ENCODE results near the gene IL18. TPM values are rescaled to one million over a fixed set of nuclear protein-coding genes. Genes with fewer than 3 reads are reported as not detected.

The IL18 gene
- total RNA-seq, 1 donor from 2014 or later, result not detected

DNA sequence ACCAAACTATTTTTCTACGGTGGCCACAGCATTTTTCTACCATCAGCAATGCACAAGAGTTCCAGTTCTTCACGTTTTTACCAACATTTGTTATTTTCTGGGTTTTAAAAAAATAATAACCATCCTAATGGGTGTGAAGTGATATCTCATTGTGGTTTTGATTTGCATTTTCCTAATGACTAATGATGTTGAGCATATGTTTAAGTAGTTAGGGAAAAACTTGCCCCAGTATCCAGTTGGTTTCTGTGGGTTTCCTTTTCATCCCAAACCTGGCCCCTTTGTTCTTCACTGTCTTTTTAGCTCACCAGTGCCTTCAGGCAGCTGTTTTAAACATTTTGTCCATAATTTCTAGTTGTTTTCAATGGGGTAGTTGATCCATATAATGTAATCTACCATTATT is 47.6 kb upstream of the IL18 start:
- H3K27me3 Mint-ChIP-seq (ENCODE audit: insufficient read depth, low read depth), result no peaks in the 10 kb centered on the region
- no peak overlapping the region for H3K4me3 Mint-ChIP-seq
- H3K36me3 Mint-ChIP-seq, result no peaks in the 10 kb centered on the region
- Histone ChIP-seq H3K79me2 (ENCODE audit: low read depth) (no peaks in the 10 kb centered on the region), H3K4me3 (no peak overlapping the region), H3K27ac (no peak overlapping the region), H3K4me2 (no peak overlapping the region), H3K4me1 (no peaks in the 10 kb centered on the region), H2AFZ (replicated peaks) (no peak overlapping the region), H3F3A (ENCODE audit: low read depth) (no peaks in the 10 kb centered on the region), H3K9me3 (ENCODE audit: low read depth) (no peaks in the 10 kb centered on the region), H3K9ac (no peak overlapping the region), H3K27me3 (peaks cover 31% of the 10 kb centered on the region), H3K36me3 (no peaks in the 10 kb centered on the region), H4K20me1 (ENCODE audit: low read depth) (no peaks in the 10 kb centered on the region)
- H3K4me1 Mint-ChIP-seq, result no peaks in the 10 kb centered on the region
- no peak for DNase-seq (ENCODE audit: low spot score)
- no peak for TF ChIP-seq EZH2phosphoT487 (IDR thresholded peaks at IDR 0.05)
- no peak for TF ChIP-seq EZH2 (IDR thresholded peaks at IDR 0.05)
- TF ChIP-seq, protein P1, sequence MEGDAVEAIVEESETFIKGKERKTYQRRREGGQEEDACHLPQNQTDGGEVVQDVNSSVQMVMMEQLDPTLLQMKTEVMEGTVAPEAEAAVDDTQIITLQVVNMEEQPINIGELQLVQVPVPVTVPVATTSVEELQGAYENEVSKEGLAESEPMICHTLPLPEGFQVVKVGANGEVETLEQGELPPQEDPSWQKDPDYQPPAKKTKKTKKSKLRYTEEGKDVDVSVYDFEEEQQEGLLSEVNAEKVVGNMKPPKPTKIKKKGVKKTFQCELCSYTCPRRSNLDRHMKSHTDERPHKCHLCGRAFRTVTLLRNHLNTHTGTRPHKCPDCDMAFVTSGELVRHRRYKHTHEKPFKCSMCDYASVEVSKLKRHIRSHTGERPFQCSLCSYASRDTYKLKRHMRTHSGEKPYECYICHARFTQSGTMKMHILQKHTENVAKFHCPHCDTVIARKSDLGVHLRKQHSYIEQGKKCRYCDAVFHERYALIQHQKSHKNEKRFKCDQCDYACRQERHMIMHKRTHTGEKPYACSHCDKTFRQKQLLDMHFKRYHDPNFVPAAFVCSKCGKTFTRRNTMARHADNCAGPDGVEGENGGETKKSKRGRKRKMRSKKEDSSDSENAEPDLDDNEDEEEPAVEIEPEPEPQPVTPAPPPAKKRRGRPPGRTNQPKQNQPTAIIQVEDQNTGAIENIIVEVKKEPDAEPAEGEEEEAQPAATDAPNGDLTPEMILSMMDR (IDR thresholded peaks at IDR 0.05), result no peak
- no peak overlapping the region for H3K27ac Mint-ChIP-seq
- peaks cover 3% of the 10 kb centered on the region for H3K9me3 Mint-ChIP-seq

GRCh38 chr11:112210890-112211289 is 47.0 kb upstream of the IL18 start:
- no peak overlapping the region for H3K27ac ChIP-seq
- no peak for DNase-seq (ENCODE audit: low spot score)
- Mint-ChIP-seq H3K4me3 (no peak overlapping the region), H3K36me3 (no peaks in the 10 kb centered on the region), H3K27me3 (ENCODE audit: insufficient read depth, low read depth) (no peaks in the 10 kb centered on the region), H3K27ac (no peak overlapping the region), H3K9me3 (peaks cover 3% of the 10 kb centered on the region), H3K4me1 (no peaks in the 10 kb centered on the region)
- H3K4me3 ChIP-seq, result no peak overlapping the region
- peaks cover 31% of the 10 kb centered on the region for H3K27me3 ChIP-seq
- no peaks in the 10 kb centered on the region for H3K9me3 ChIP-seq (ENCODE audit: low read depth)
- no peak overlapping the region for H3K9ac ChIP-seq
- TF ChIP-seq EZH2phosphoT487 (IDR thresholded peaks at IDR 0.05) (no peak), EZH2 (IDR thresholded peaks at IDR 0.05) (no peak)
- TF ChIP-seq, protein P1 (IDR thresholded peaks at IDR 0.05), result no peak
- no peaks in the 10 kb centered on the region for H3K36me3 ChIP-seq
- H2AFZ ChIP-seq (replicated peaks), result no peak overlapping the region
- no peaks in the 10 kb centered on the region for H3F3A ChIP-seq (ENCODE audit: low read depth)
- no peaks in the 10 kb centered on the region for H3K79me2 ChIP-seq (ENCODE audit: low read depth)
- H3K4me2 ChIP-seq, result no peak overlapping the region
- H3K4me1 ChIP-seq, result no peaks in the 10 kb centered on the region
- H4K20me1 ChIP-seq (ENCODE audit: low read depth), result no peaks in the 10 kb centered on the region

- Histone ChIP-seq H3K4me3 (no peak overlapping the region), H3K9me3 (ENCODE audit: low read depth) (no peaks in the 10 kb centered on the region), H2AFZ (replicated peaks) (no peak overlapping the region), H3K27ac (no peak overlapping the region), H4K20me1 (ENCODE audit: low read depth) (no peaks in the 10 kb centered on the region), H3K9ac (no peak overlapping the region), H3F3A (ENCODE audit: low read depth) (no peaks in the 10 kb centered on the region), H3K79me2 (ENCODE audit: low read depth) (no peaks in the 10 kb centered on the region), H3K4me2 (no peak overlapping the region), H3K4me1 (no peaks in the 10 kb centered on the region), H3K36me3 (no peaks in the 10 kb centered on the region), H3K27me3 (peaks cover 28% of the 10 kb centered on the region)
- Mint-ChIP-seq H3K9me3 (peaks cover 3% of the 10 kb centered on the region), H3K27ac (no peak overlapping the region), H3K4me3 (no peak overlapping the region), H3K4me1 (no peaks in the 10 kb centered on the region), H3K36me3 (no peaks in the 10 kb centered on the region), H3K27me3 (ENCODE audit: insufficient read depth, low read depth) (no peaks in the 10 kb centered on the region)
- TF ChIP-seq EZH2 (IDR thresholded peaks at IDR 0.05) (no peak), EZH2phosphoT487 (IDR thresholded peaks at IDR 0.05) (no peak)
- TF ChIP-seq, protein P1 (IDR thresholded peaks at IDR 0.05), result no peak
- no peak for DNase-seq (ENCODE audit: low spot score)
Measured at GRCh38 chr11:112206071-112206470, 42.2 kb upstream of the IL18 start.

All from neural progenitor cell (in vitro differentiated cells).